DMS 273 (cell line): ENCODE results near the gene PARD3.
A peak's percentile ranks its signal among the peaks of the same experiment; 100 is the strongest.

Source experiments
- DNase-seq: peaks from one replicate; lab custom pipeline; 2025; ENCODE audit not compliant: unreplicated experiment; lab: John Stamatoyannopoulos, UW

PARD3 gene

DNA sequence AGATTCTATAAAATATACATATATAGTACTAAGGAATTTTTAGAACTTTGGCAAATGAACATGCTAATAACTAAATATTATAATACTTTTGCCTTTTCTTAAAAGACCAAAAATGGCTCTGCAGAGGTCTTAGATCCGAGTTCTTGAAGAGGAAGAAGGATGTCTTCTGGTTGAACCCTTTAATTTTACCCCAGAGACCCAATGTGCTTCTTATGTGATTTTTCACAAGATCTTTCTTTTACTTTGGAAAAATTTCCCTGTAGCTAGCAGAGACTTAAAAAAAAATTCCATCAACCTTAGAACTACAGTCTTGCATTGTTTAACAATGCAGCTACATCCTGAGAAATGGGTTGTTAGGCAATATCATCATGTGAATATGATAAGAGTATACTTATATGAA is 663.2 kb downstream of the PARD3 start:
- no peak for DNase-seq

DNA sequence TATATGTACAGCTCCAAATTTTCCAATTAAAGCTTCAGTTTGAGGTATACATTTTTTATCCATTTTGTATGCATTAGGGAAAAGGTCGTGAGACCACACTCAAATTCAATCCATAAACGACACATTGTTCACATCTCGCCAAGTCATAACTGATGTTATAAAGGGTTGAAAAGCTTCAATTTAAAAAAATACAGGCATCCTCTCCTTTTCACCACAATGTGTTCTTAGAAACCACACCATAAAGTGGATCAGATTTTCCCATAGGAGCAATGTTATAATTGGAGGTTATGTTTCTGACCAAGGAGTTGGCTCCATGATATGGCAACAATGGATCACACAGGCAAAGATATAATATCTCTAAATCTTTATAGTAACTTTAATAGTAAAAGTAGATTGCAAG is 663.6 kb downstream of the PARD3 start:
- DNase-seq: no peak

DNA sequence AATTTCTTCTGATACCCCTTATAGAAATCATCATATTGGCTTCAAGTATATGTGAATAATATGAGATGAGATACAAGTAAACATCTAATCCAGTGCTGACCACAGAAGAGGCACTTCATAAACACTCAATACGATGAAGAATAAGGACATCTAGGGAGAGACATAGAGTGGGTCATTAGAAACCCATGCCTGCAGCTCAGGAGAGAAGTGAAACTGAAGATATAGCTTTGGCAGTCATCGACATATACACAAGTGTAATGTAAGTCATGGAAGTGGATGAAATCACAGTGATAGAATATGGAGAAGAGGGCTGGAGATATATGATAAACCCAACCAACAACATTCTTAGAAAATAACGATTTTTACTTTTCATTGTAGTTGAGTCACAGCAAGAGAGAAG is 665.0 kb downstream of the PARD3 start:
- no peak for DNase-seq

DNA sequence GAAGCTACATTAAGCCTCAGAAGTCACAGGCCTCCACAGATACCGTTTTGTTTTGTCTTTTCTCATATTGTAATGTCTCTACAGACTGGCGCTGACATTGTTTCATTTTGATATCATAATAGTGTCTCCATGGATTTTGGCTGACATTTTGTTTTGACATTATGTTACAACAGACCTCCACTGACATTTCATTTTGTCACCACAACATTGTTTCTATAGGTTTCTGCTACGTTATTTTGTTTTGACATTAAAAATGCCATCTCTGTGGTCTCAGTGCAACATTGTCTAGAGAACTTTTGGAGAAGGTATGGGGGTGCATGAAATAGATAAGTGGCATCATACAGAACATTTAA is 666.8 kb downstream of the PARD3 start:
- no peak for DNase-seq

DNA sequence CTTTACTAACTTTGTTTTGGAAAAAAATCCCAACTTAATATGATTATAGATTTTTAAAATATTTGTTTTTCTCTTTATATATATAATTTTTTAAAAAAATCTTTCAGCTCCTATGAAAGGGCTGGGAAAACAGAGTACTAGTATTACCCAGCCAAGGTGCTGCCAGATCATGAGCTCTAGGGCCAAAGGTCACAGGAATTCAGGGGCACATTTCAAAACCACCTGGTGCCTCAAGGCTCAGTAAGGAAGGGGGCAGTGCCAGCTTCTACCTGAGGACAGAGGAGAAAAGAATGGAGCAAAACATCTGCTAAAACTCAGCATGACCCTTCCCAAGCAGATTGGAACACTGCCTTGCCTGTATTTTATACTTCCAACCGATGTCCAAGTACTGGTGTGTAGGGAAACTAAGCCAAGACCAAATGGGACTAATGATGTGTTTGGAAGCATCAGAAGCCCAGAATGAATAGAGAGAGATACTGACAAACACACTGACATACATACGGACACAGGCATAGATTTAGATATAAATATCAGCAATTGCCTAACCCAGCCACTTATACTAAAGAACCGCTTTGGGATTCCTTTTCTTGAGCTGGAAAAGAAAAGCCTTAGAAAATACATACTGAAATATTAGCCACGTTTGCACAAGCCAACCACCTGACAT is 667.3 kb downstream of the PARD3 start:
- no peak for DNase-seq

DNA sequence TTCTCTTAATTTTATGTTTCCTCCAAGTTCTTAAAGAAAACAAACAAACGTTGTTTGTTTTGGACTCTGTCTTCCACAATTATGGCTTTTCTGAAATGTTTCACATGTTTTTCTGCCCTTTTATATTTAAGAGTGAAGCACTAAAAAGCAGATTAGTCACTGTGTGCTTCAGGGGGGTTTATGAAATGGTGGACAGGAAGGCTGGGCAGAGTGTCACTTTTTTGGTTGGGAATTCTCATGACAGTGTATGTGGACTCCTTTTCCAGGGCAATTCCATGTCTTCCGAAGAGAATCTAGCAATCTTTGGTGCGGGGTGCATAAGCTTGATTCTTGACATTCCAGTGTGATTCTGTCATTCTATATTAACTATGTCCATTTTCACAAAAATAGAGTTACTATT is 669.4 kb downstream of the PARD3 start:
- no peak for DNase-seq

DNA sequence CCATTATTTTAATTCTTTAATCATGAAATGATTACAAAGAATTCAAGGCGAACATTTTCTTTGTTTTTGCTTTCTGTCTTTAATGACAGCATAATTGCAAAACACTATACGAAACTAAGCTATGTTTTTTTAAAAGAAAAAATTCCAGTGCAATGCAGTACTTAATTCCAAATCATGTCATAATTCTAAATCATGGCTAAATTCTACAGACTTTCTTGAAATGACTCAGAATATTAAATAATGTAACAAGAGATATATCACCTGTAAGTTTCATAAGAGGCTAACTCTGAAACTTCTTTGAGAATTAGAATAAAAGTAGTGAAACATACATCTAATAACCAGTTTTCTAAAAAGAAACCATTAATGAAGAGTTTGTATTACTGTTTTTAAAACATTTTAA is 671.6 kb downstream of the PARD3 start:
- DNase-seq: no peak

DNA sequence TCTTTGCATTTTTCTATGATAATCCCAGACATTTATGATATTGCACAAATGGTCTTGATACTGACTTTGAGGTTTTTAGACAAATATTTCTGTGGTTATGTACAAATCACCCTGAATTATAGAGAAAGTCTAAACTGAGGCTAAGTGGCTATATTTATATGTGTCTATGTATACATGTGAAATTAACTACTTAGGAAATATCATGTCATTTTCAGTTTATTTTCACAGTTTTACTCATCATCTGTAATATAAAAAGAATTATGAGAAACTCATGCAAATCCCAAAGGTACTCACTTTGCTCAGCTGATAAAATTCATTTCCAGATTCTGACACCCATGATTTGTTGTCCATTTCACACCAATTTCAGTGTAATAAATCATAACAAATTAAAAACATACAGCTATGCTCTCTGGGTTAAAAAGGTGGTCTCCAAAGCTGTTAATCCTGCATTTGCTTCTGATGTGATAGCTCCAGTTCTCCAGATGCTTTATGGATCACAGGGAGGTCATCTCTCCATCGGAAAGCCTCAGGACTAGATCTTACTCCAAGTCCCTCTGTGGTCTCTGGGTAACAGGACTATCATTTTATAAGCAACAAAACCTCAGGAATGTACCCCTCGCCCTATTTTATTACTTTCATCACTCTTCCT is 673.9 kb downstream of the PARD3 start:
- DNase-seq: no peak

DNA sequence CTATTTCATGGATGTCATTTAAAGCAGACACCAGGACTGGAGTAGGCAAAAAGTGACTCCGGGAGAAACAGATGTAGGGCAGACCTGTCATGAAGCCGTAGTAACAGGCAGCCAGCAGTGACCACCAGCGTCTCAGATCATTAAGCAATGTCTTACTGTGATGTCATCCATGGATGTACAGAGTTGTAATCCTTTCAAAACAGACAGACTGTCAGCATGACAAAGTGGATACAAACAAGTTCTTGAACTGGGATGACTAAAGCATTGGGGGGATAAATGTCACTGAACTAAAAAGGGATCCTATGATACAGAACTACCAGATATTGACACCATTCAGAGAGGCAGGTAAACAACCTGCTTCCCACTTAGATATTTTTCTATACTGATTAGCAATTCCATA is 675.5 kb downstream of the PARD3 start:
- DNase-seq: no peak

DNA sequence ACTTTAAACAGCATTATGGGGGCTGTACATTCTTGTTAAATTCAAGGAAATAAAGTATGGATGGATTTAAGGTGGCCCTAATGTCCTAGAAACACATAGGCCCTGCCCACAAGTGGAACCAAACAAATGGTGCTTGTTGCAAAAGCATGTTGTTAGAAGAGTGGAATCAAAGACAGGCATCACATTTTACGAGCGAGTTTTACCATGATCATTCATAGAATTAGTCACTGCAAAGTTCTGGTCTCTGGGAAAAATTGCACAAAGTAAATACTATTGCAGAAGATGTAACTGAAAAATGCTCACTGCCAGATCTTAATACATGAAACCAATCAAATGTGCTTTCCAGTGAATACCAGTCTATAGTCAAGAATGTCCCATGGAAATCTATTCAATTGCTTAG is 677.1 kb downstream of the PARD3 start:
- DNase-seq: no peak

DNA sequence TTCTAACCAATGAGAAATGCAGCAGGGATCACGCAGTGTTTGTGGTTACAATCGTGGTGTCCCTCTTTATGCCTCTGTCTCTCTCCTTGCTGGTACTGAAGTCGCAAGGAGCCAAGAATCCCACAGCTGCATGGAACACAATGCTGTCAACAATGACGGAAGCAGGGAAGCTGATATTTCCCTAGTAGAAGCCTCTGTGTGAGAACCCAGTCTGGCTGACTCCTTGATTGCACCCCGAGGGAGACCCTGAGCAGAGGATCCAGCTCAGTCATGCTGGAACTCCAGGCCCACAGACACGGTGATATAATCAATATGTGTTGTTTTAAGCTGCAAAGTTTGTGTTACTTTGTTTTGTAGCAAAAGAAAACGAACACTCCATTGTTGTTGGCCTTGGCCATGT is 677.9 kb downstream of the PARD3 start:
- no peak for DNase-seq

DNA sequence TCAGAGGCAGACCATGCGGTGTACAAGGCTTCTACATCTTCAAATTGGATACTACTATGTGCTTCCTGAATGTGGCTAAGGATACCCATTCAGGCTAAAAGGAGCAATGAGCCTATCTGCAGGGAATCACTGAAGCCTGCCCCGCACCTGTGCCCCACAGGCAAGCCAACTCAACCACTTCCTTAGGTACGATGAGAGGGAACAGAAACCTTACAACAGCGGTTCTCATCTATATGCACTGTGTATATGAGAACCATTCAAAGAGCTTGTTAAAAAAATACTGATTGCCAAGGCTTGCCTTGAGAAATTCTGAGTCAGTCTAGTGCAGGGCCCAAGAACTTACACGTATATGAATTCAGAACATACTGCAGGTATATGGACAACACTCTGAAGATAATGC is 679.6 kb downstream of the PARD3 start:
- no peak for DNase-seq

DNA sequence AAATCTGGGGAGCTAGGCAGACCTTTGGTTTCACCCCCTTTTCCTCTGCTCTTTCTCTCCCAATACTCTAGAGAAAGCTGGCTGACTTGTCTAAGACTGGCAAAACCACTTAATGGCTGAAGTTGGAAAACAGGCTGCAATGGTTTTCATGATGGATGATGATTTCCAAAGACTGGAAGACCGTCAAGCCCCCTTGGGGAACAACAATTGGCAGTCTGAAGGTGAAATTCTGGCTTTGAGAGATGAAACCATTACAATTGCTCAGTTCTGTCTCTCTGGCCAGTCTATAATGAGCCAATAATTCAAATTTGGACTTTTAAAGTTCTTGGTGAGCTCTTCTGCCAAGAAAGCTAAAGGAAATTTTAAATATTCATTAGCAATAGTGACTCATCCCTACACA is 680.5 kb downstream of the PARD3 start:
- DNase-seq: no peak

DNA sequence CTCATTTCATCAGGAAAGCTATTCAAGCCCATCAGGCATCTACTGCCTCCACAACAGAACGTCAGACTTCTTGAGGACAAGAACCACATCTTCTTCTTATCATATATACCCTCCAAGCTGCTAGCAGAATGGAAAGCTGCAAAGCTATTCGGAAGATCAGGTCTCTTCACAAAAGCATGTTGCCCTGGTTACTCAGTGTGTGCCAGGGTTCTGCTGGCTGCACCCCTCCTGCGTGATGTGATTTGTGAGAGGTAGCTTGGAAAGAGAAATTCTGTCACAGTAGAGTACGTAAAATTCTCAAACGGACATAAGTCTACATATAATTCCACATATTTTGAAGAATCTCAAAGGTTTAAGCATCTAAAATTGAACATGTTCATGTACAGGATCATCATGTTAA is 681.7 kb downstream of the PARD3 start:
- DNase-seq: no peak

DNA sequence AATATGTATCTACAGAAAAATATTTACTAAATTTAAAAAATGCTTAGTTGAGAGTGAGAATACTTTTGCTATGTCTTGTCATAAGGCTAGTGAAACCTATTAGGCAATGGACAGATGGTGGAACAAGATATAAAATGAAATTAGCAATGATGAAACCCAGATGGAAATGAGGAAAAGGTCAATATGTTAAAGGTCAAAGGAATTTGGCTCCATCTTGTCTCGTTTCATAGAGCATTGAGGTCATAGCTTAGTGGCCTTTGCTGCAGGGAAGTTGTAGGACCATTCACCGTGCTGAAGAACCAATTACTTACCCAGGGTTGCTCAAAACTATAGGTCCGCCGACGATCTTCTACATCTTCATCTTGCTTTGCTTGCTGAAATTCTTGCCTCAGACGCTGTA is 683.9 kb downstream of the PARD3 start:
- DNase-seq: no peak

DNA sequence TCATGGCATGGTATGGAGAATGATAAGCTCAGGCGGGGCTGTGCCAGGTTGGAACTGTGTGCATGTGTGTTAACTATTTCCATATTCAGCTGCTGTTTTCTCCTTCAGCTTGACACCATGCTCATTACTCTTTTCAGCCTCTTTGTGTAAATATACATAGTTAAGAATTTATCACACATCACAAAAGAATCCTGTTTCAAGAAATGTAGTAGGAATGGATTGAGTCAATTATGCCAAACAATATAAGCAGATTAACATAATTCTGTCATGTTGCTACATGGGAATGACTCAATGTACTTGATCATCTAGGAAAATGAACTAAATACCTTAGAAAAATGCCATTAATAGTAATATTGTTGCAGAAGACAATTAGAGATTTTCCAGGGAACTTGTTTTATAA is 687.4 kb downstream of the PARD3 start:
- DNase-seq: no peak

DNA sequence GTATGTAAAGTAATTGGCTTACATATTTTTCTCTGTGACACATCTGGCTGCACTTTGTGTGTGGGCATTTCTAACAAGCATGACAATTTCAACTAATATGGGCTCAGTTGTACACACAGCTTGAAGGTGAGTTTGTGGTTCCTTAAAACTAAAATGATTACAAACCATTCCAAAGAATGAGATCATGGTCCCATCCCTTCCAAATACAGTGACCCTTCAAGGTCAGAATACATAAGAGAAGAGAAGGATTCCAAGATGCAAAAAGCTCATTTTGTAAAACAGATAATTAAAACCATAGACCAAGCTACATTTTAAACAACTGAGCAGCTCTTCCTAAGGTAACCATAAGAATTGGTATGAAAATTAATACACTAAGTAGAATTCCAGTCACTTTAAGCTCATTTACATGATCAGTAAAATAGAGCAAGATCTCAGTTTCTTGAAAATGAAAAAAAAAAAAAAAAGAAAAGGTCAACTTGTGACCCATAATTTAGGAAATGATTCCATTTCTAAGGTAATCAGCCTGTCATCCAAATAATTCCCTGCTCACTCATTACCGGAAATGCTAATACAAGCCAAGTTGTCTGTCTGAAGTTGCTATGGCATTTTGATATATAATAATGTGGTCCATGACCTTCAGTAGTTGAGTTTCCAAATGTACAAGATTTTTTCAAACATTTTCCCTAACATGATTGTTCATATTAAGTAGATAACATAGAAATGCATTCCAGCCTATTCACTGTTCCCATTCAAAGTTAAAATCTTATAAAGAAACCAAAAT is 688.5 kb downstream of the PARD3 start:
- no peak for DNase-seq

DNA sequence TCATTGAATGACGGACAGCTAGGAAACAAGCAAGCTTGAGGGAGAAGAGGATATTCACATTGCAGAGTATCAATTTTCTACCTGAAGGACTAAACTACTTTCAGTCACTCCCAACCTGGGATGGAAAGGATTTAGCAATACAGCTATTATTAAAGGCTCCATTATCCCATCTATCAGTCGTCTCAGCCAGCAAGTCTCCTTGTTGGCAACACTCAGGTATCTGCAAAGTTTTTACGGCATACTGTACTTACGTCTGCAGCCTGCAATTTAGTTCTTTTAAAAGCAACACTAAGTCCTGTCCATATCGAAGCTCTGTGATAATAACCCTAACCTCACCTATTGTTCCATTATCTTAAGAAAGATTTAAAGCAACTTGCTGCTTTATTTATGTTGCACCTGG is 689.4 kb downstream of the PARD3 start:
- DNase-seq: no peak

DNA sequence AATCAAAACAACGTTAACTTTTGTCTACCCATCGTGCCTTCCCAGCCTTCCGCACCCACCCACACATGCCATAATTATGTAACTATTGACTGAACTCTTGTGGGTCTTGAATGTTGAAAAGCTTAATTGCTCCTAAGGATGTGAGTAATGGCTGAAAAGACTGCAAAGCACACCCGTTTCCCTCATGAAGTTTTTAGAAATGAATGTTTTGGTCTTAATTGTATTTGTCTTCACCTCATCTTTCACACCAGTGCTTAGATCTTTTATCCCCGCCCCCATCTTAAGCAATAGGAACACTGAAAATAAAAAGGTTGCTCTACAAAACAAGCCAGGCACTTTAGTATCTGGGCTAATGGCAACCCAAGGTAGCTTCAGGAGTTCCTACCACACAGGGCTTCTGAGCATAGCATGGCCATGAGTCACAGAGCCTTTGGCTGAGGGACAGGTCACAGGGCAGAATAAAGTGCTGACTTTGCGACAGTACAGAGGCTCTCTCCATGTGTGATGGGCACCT is 690.5 kb downstream of the PARD3 start:
- DNase-seq: no peak

DNA sequence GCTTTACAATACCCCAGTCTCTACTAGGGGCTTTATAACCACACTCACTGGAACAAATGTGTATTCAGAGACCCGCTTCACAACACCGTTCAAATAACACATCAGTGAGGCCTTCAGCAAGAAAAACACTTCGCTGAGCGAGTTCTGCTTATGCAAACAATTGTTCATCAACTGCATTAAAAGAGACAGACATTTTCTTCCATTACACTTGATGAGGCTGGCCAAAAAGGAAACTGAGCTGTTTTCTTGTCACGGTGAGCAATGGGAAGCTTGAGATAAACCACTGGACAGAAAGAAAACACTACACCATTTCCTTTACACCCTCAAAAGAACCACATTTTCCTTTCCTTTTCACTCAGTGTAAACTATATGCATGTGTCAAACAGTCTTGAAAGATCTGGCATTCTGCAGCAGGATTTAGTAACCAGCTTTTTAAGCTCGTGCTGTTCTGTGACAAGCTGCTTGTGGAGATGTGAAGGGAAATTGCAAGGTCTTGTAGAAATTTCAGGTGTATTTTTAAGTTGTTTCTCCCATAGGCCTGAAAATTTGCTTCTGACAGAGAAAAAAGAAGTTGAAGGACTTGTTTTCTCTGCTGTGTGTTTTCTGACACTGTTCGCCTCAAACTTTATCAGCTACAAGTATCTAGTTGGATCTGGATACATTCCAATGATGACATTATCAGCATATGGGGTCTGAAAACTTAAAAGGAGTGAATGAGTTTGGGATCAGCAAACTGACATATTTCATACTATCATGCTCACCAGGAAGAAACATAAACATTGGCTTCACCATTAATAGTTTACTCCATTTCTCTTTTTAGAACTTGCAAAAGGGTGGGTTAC is 693.1 kb downstream of the PARD3 start:
- DNase-seq: peak; percentile 45

DNA sequence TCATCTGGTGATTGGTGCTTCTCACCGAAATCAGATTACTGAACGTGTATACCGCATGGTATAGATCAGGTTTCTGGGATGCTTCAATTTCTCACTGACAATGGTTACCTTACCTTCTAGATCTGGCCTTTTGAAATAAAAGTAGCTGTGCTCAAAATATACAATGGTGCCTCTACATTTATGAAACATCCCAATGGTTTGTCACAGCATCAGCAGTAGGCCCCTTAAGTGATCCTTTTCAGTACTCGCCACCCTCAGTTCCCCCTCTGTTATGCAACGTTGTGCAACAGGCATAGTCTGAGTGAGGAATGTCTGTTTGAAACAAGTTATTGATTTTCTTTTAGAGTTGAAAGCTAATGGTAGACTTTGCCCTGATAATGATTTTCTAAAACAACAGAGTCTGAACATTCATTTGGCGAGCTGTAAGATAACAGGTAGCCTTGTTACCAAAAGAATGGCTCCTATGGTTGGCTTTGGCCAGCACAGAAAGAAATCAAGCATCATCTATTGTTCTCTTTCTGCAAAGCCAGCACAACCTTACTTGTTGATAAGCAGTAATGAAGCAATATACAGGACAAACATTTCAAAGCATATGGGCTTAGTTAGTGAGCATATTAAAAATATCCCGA is 693.9 kb downstream of the PARD3 start:
- DNase-seq: no peak
